ENCODE data around the gene SHFL. TPM values are rescaled to one million over a fixed set of nuclear protein-coding genes. Genes with fewer than 3 reads are reported as not detected.

SHFL gene
- total RNA-seq, 1 experiment from 2014 or later, result 16.9 TPM

GRCh38 chr19:10087296-10088061, 1.4 kb downstream of the SHFL start:
- no peak for DNase-seq (ENCODE audit: low spot score)

- no peak for DNase-seq (ENCODE audit: low spot score)
These were observed 2.9 kb downstream of the SHFL start for GRCh38 chr19:10088949-10089554.

GRCh38 chr19:10089801-10090375, 3.8 kb downstream of the SHFL start:
- no peak for DNase-seq (ENCODE audit: low spot score)

GRCh38 chr19:10091370-10091687, 5.2 kb downstream of the SHFL start:
- DNase-seq (ENCODE audit: low spot score), result no peak

- no peak for DNase-seq (ENCODE audit: low spot score)
These were observed 6.0 kb downstream of the SHFL start for GRCh38 chr19:10091895-10092641.

- DNase-seq (ENCODE audit: low spot score), result no peak
These were observed 6.7 kb downstream of the SHFL start for GRCh38 chr19:10092648-10093294.

- no peak for DNase-seq (ENCODE audit: low spot score)
These were observed 7.4 kb downstream of the SHFL start for GRCh38 chr19:10093295-10094186.

- DNase-seq (ENCODE audit: low spot score), result no peak
These were observed 9.5 kb downstream of the SHFL start for GRCh38 chr19:10095622-10095947.

- peak; percentile 79 for DNase-seq (ENCODE audit: low spot score)
These were observed 10.0 kb downstream of the SHFL start for GRCh38 chr19:10095948-10096614.

GRCh38 chr19:10096615-10096963, 10.5 kb downstream of the SHFL start:
- DNase-seq (ENCODE audit: low spot score), result no peak

- DNase-seq (ENCODE audit: low spot score), result no peak
These were observed 14.2 kb downstream of the SHFL start for GRCh38 chr19:10100163-10100785.

GRCh38 chr19:10102787-10103236, 16.7 kb downstream of the SHFL start:
- no peak for DNase-seq (ENCODE audit: low spot score)

- DNase-seq (ENCODE audit: low spot score), result no peak
These were observed 18.0 kb downstream of the SHFL start for GRCh38 chr19:10104130-10104513.

- no peak for DNase-seq (ENCODE audit: low spot score)
These were observed 18.8 kb downstream of the SHFL start for GRCh38 chr19:10104665-10105508.

- DNase-seq (ENCODE audit: low spot score), result no peak
These were observed 19.5 kb downstream of the SHFL start for GRCh38 chr19:10105509-10106099.

GRCh38 chr19:10106100-10106936, 20.2 kb downstream of the SHFL start, which contains the start of gene PPAN:
Gene PPAN, plus strand, starts transcription at chr19:10106362. Its CDS starts 33 bp downstream, at chr19:10106395.
- DNase-seq (ENCODE audit: low spot score), result peak; percentile 96

- DNase-seq (ENCODE audit: low spot score), result no peak
These were observed 21.1 kb downstream of the SHFL start for GRCh38 chr19:10107254-10107653.
